ENCODE results near the gene RNASEH1. TPM values are rescaled to one million over a fixed set of nuclear protein-coding genes. Genes with fewer than 3 reads are reported as not detected.

Gene RNASEH1
- total and polyA plus RNA-seq, 2 of the 13 experiments (the other 11 are each of a cell fraction or from before 2014, with no cell fraction given), result 14.5 to 57.4 TPM

GRCh38 chr2:3575534-3576262, 17.6 kb upstream of the RNASEH1 start (continued):
- TF ChIP-seq ZNF230 (CRISPR knock-in tag; IDR thresholded peaks at IDR 0.05) (0 out of 2 replicates have a peak, but pooled peaks have one; percentile 7), ZNF790 (CRISPR knock-in tag; IDR thresholded peaks at IDR 0.05; ENCODE audit: borderline replicate concordance) (peak; percentile 62), TAF15 (IDR thresholded peaks at IDR 0.05; ENCODE audit: low read depth, low read length, poor library complexity, severe bottlenecking) (peak; percentile 26), POLR2G (IDR thresholded peaks at IDR 0.05; ENCODE audit: low read depth, low read length) (peak; percentile 57; the same call in 1 of the 2 replicates), ZNF44 (CRISPR knock-in tag; IDR thresholded peaks at IDR 0.05) (no peak), RXRA (CRISPR knock-in tag; IDR thresholded peaks at IDR 0.05) (0 out of 2 replicates have a peak, but pooled peaks have one; percentile 41), FOXA3 (CRISPR knock-in tag; IDR thresholded peaks at IDR 0.05) (no peak), HMGXB4 (CRISPR knock-in tag; IDR thresholded peaks at IDR 0.05; ENCODE audit: borderline replicate concordance in 1 of 2, low read depth in 1 of 2) (peak in 1 of 2 experiments; percentile 84; a peak in 1 of 4 replicates), ZNF280B (CRISPR knock-in tag; IDR thresholded peaks at IDR 0.05; ENCODE audit: borderline replicate concordance) (peak; percentile 74; the same call in 1 of the 2 replicates), SALL1 (CRISPR knock-in tag; IDR thresholded peaks at IDR 0.05) (peak; percentile 32; the same call in 1 of the 2 replicates), FOXO4 (CRISPR knock-in tag; conservative IDR thresholded peaks at IDR 0.05) (0 out of 2 replicates have a peak, but pooled peaks have one; percentile 15), XRCC5 (optimal IDR thresholded peaks at IDR 0.05; ENCODE audit: low read length) (no peak), ZFX (CRISPR knock-in tag; IDR thresholded peaks at IDR 0.05; ENCODE audit: low read depth) (peak; percentile 53), IKZF5 (CRISPR knock-in tag; IDR thresholded peaks at IDR 0.05) (peak; percentile 60; the same call in 1 of the 2 replicates), ZNF367 (CRISPR knock-in tag; IDR thresholded peaks at IDR 0.05; ENCODE audit: borderline replicate concordance) (no peak), ARHGAP35 (CRISPR knock-in tag; IDR thresholded peaks at IDR 0.05; ENCODE audit: borderline replicate concordance) (0 out of 2 replicates have a peak, but pooled peaks have one; percentile 40), MATR3 (CRISPR knock-in tag; IDR thresholded peaks at IDR 0.05) (0 out of 2 replicates have a peak, but pooled peaks have one; percentile 56)
- TF ChIP-seq, protein P1, sequence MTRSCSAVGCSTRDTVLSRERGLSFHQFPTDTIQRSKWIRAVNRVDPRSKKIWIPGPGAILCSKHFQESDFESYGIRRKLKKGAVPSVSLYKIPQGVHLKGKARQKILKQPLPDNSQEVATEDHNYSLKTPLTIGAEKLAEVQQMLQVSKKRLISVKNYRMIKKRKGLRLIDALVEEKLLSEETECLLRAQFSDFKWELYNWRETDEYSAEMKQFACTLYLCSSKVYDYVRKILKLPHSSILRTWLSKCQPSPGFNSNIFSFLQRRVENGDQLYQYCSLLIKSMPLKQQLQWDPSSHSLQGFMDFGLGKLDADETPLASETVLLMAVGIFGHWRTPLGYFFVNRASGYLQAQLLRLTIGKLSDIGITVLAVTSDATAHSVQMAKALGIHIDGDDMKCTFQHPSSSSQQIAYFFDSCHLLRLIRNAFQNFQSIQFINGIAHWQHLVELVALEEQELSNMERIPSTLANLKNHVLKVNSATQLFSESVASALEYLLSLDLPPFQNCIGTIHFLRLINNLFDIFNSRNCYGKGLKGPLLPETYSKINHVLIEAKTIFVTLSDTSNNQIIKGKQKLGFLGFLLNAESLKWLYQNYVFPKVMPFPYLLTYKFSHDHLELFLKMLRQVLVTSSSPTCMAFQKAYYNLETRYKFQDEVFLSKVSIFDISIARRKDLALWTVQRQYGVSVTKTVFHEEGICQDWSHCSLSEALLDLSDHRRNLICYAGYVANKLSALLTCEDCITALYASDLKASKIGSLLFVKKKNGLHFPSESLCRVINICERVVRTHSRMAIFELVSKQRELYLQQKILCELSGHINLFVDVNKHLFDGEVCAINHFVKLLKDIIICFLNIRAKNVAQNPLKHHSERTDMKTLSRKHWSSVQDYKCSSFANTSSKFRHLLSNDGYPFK (CRISPR knock-in tag; IDR thresholded peaks at IDR 0.05; ENCODE audit: borderline replicate concordance), result no peak

All from HepG2 (cell line).